K562 (cell line): ENCODE data around the gene SRC. TPM values are rescaled to one million over a fixed set of nuclear protein-coding genes. Genes with fewer than 3 reads are reported as not detected.

ENCODE experiments used
- CBFA2T3 ChIP-seq: fragments of 450-650 bp; IDR thresholded peaks from 2 replicates; pipeline ENCODE4 v1.6.1; 2017
- CHAMP1 ChIP-seq: fragments of 450-650 bp; IDR thresholded peaks from 2 replicates; pipeline ENCODE4 v1.6.1; 2016; ENCODE audit warnings: mild to moderate bottlenecking
- CREB3 ChIP-seq: fragments of 450-650 bp; conservative IDR thresholded peaks from 2 replicates; pipeline ENCODE4 v1.6.1; 2016; ENCODE audit warnings: missing genetic modification characterization, low read depth, mild to moderate bottlenecking, missing compliant biosample characterization, moderate library complexity
- CREB5 ChIP-seq: fragments of 250-450 bp; sonication (Bioruptor Pico); IDR thresholded peaks from 2 replicates; pipeline ENCODE4 v1.5.0; 2020; ENCODE audit warnings: mild to moderate bottlenecking
- FOXJ3 ChIP-seq: sonication (generic); formaldehyde crosslinking; IDR thresholded peaks from 2 replicates; pipeline ENCODE4 v1.4.0; 2020; ENCODE audit warnings: mild to moderate bottlenecking, missing genetic modification reagents
- GMEB1 ChIP-seq: fragments of 250-450 bp; sonication (Bioruptor Pico); IDR thresholded peaks from 2 replicates; pipeline ENCODE4 v1.4.0; 2020; ENCODE audit warnings: mild to moderate bottlenecking
- JUNB ChIP-seq: fragments of 450-650 bp; formaldehyde crosslinking; conservative IDR thresholded peaks from 2 replicates; pipeline ENCODE4 v1.4.0; 2020; ENCODE audit warnings: mild to moderate bottlenecking
- KLF13 ChIP-seq: fragments of 450-650 bp; IDR thresholded peaks from 2 replicates; pipeline ENCODE4 v1.6.1; 2016; ENCODE audit warnings: missing genetic modification characterization, low read depth, mild to moderate bottlenecking, missing compliant biosample characterization, moderate library complexity, borderline replicate concordance
- MED1 ChIP-seq: sonication (generic); formaldehyde crosslinking; IDR thresholded peaks from 2 replicates; pipeline ENCODE4 v1.8.1; 2023; ENCODE audit warnings: missing genetic modification reagents, borderline replicate concordance
- NONO ChIP-seq, 2 experiments: fragments of 200-400 bp in 1 of 2; fragments of 450-650 bp in 1 of 2; formaldehyde crosslinking in 1 of 2; IDR thresholded peaks; 2 replicates each; pipeline ENCODE4 v1.6.1; 2017; ENCODE audit warnings: low read depth in 2 of 2, mild to moderate bottlenecking in 2 of 2, moderate library complexity in 2 of 2, low read length in 1 of 2
- RFX5 ChIP-seq: IDR thresholded peaks from 2 replicates; pipeline ENCODE4 v1.6.1; 2011; ENCODE audit warnings: low read depth, mild to moderate bottlenecking, improper control_type of control experiment, low read length
- SAFB ChIP-seq: fragments of 200-400 bp; formaldehyde crosslinking; IDR thresholded peaks from 2 replicates; pipeline ENCODE4 v1.6.1; 2017; ENCODE audit warnings: low read depth, low read length, borderline replicate concordance
- SMARCC2 ChIP-seq: fragments of 450-650 bp; IDR thresholded peaks from 2 replicates; pipeline ENCODE4 v1.6.1; 2017; ENCODE audit warnings: antibody characterized with exemption, moderate library complexity, mild to moderate bottlenecking, low read depth
- ZNF274 ChIP-seq: IDR thresholded peaks from 2 replicates; pipeline ENCODE4 v1.6.1; 2011; ENCODE audit warnings: low read depth, mild to moderate bottlenecking, low read length, moderate library complexity, borderline replicate concordance
- polyA plus RNA-seq, 8 experiments: library from polyadenylated mRNA; depleted of rRNA in 4 of 8; stranded (reverse) in 5 of 8; unstranded in 3 of 8; fragments of >200 nt; fragmentation: Nextera tagmentation in 2 of 8; fragmentation: Illumina TruSeq in 1 of 8; extraction: Ambion mirVana in 2 of 8; extraction: Trizol in 1 of 8; gene quantifications; 2 replicates each; pipeline versions ENCODE4 v1.2.1 to v1.2.3, GENCODE V29; 2011 to 2014; ENCODE audit warnings: inconsistent platforms in 1 of 8, missing spikeins in 1 of 8
- total RNA-seq, 7 experiments: library from RNA; depleted of rRNA in 6 of 7; stranded (reverse); fragments of >200 nt in 6 of 7; fragmentation: Illumina TruSeq in 2 of 7; extraction: Trizol in 2 of 7; gene quantifications; 2 replicates each; pipeline versions ENCODE4 v1.2.1 to v1.2.3, GENCODE V29; 2011 to 2021; ENCODE audit warnings: low replicate concordance in 1 of 7

The SRC gene
- total and polyA plus RNA-seq, 9 of the 15 experiments (the other 6 are each of a cell fraction or from before 2014, with no cell fraction given) = 0.06 to 8.5 (median 3.1) TPM

GRCh38 chr20:37378785-37379598 lies 33.1 kb downstream of the SRC start (continued):
- no peak for TF ChIP-seq CHAMP1
- TF ChIP-seq CREB5 (CRISPR knock-in tag) = no peak
- TF ChIP-seq ZNF274 = no peak
- no peak for TF ChIP-seq RFX5
- TF ChIP-seq SAFB = no peak
- peak; percentile 90 for TF ChIP-seq CREB3 (tag)
- TF ChIP-seq FOXJ3 = no peak
- peak; percentile 39 for TF ChIP-seq SMARCC2
- no peak for TF ChIP-seq MED1 (CRISPR knock-in tag)
- TF ChIP-seq JUNB (CRISPR knock-in tag) = no peak
- peak; percentile 75 for TF ChIP-seq CBFA2T3
- no peak for TF ChIP-seq NONO (IDR thresholded peaks at IDR 0.05; ENCODE audit: low read depth in 2 of 2, low read length in 1 of 2)
- TF ChIP-seq GMEB1 (CRISPR knock-in tag) = no peak
- 0 out of 2 replicates have a peak, but pooled peaks have one; percentile 12 for TF ChIP-seq KLF13 (tag)
